GM23338 (cell line): ENCODE results near the gene GCN1. TPM values are rescaled to one million over a fixed set of nuclear protein-coding genes. Genes with fewer than 3 reads are reported as not detected.

ENCODE experiments used
- ATAC-seq: fragments of 200-7000 bp; cut with Tn5 transposase; 3 replicates; pipeline ENCODE4 v1.9.1; 2020
- DNase-seq: peaks from one replicate; pipeline ENCODE4 v3.0.0-alpha.2; 2015; ENCODE audit warnings: low spot score
- H2AFZ ChIP-seq: fragments of 200-600 bp; sonication (generic); 2 replicates; pipeline ENCODE4 v1.8.0; 2016; ENCODE audit warnings: antibody characterized with exemption, mild to moderate bottlenecking, moderate library complexity
- H3F3A ChIP-seq: fragments of 200-600 bp; sonication (generic); replicated peaks from 2 replicates; pipeline ENCODE4 v1.8.0; 2017; ENCODE audit warnings: antibody characterized with exemption, mixed run types, low read depth
- H3K27ac ChIP-seq: fragments of 200-600 bp; sonication (generic); 2 replicates; pipeline ENCODE4 v1.6.1; 2016; ENCODE audit warnings: low read depth
- H3K27me3 ChIP-seq: fragments of 200-600 bp; sonication (generic); 2 replicates; pipeline ENCODE4 v1.8.0; 2016; ENCODE audit warnings: mild to moderate bottlenecking, mixed run types, moderate library complexity; ENCODE audit not compliant: insufficient read depth
- H3K36me3 ChIP-seq: fragments of 200-600 bp; sonication (generic); 2 replicates; pipeline ENCODE4 v1.8.0; 2016; ENCODE audit warnings: mild to moderate bottlenecking; ENCODE audit not compliant: insufficient read depth
- H3K4me1 ChIP-seq: fragments of 200-600 bp; sonication (generic); 2 replicates; pipeline ENCODE4 v1.8.0; 2016; ENCODE audit warnings: mild to moderate bottlenecking, moderate library complexity; ENCODE audit not compliant: insufficient read depth
- H3K4me2 ChIP-seq: fragments of 200-600 bp; sonication (generic); 2 replicates; pipeline ENCODE4 v1.7.1; 2017; ENCODE audit warnings: mixed run types
- H3K4me3 ChIP-seq: fragments of 200-600 bp; sonication (generic); 2 replicates; pipeline ENCODE4 v1.6.1; 2016; ENCODE audit warnings: mixed run types
- H3K79me2 ChIP-seq: fragments of 200-600 bp; sonication (generic); replicated peaks from 2 replicates; pipeline ENCODE4 v1.8.0; 2017; ENCODE audit warnings: mild to moderate bottlenecking; ENCODE audit not compliant: insufficient read depth
- H3K9me2 ChIP-seq: fragments of 200-600 bp; sonication (generic); 2 replicates; pipeline ENCODE4 v1.8.0; 2017; ENCODE audit not compliant: insufficient read depth
- H4K20me1 ChIP-seq: fragments of 200-600 bp; sonication (generic); replicated peaks from 2 replicates; pipeline ENCODE4 v1.8.0; 2017; ENCODE audit warnings: mild to moderate bottlenecking; ENCODE audit not compliant: insufficient read depth
- H3K27ac Mint-ChIP-seq: 2 replicates; pipeline ENCODE4 v1.8.0; 2020; ENCODE audit warnings: inconsistent platforms, mild to moderate bottlenecking, moderate library complexity, mixed read lengths
- H3K27me3 Mint-ChIP-seq: 3 replicates; pipeline ENCODE4 v1.8.0; 2022; ENCODE audit warnings: low read depth, mild to moderate bottlenecking, moderate library complexity, mixed read lengths, inconsistent platforms; ENCODE audit not compliant: insufficient read depth, poor library complexity
- H3K36me3 Mint-ChIP-seq: 3 replicates; pipeline ENCODE4 v1.8.0; 2021; ENCODE audit warnings: low read depth, mild to moderate bottlenecking, inconsistent platforms, moderate library complexity, mixed read lengths
- H3K4me1 Mint-ChIP-seq: 3 replicates; pipeline ENCODE4 v1.8.0; 2020; ENCODE audit warnings: mild to moderate bottlenecking, inconsistent platforms, mixed read lengths
- H3K4me3 Mint-ChIP-seq: 3 replicates; pipeline ENCODE4 v1.8.0; 2021; ENCODE audit warnings: moderate library complexity, mild to moderate bottlenecking, inconsistent platforms, mixed read lengths
- H3K9me3 Mint-ChIP-seq: 3 replicates; pipeline ENCODE4 v1.8.0; 2020; ENCODE audit warnings: moderate library complexity, mild to moderate bottlenecking, inconsistent platforms, mixed read lengths
- CTCF ChIP-seq, 2 experiments: fragments of 200-600 bp in 1 of 2; sonication (generic) in 1 of 2; conservative IDR thresholded peaks; 2 replicates each; pipeline versions ENCODE4 v1.5.1 to v1.6.1; 2016 to 2017; ENCODE audit warnings: antibody characterized with exemption in 2 of 2, low read depth in 2 of 2, mild to moderate bottlenecking in 2 of 2, moderate library complexity in 1 of 2
- ETS1 ChIP-seq: IDR thresholded peaks from 2 replicates; pipeline ENCODE4 v1.6.1; 2016; ENCODE audit warnings: antibody characterized with exemption
- EZH2 ChIP-seq: fragments of 200-600 bp; sonication (generic); IDR thresholded peaks from one replicate; pipeline ENCODE4 v1.8.0; 2017; ENCODE audit warnings: antibody characterized with exemption, mild to moderate bottlenecking, low read depth; ENCODE audit not compliant: unreplicated experiment
- EZH2phosphoT487 ChIP-seq: fragments of 200-600 bp; sonication (generic); IDR thresholded peaks from one replicate; pipeline ENCODE4 v1.8.1; 2018; ENCODE audit warnings: antibody characterized with exemption; ENCODE audit not compliant: unreplicated experiment
- NANOG ChIP-seq: IDR thresholded peaks from 2 replicates; pipeline ENCODE4 v1.6.1; 2016; ENCODE audit warnings: antibody characterized with exemption, borderline replicate concordance
- REST ChIP-seq: IDR thresholded peaks from one replicate; pipeline ENCODE4 v1.6.1; 2018; ENCODE audit warnings: antibody characterized with exemption; ENCODE audit not compliant: unreplicated experiment
- STAT1 ChIP-seq: IDR thresholded peaks from one replicate; pipeline ENCODE4 v1.6.1; 2016; ENCODE audit warnings: antibody characterized with exemption; ENCODE audit not compliant: unreplicated experiment
- ZNF114 ChIP-seq: fragments of 250-450 bp; sonication (Bioruptor Pico); IDR thresholded peaks from 2 replicates; pipeline ENCODE4 v1.5.0; 2020; ENCODE audit warnings: mild to moderate bottlenecking, moderate library complexity
- polyA plus RNA-seq: library from polyadenylated mRNA; unstranded; fragments of >200 nt; fragmentation: Nextera tagmentation; extraction: Ambion mirVana; gene quantifications from 2 replicates; pipeline ENCODE4 v1.2.1, GENCODE V29; 2016
- total RNA-seq: library from RNA; depleted of rRNA; stranded (reverse); fragments of >200 nt; shearing (Covaris generic); gene quantifications from 2 replicates; pipeline ENCODE4 v1.2.3, GENCODE V29; 2014

Gene GCN1
- total and polyA plus RNA-seq, 2 experiments from 2014 or later, result 18.0 to 177 TPM

DNA sequence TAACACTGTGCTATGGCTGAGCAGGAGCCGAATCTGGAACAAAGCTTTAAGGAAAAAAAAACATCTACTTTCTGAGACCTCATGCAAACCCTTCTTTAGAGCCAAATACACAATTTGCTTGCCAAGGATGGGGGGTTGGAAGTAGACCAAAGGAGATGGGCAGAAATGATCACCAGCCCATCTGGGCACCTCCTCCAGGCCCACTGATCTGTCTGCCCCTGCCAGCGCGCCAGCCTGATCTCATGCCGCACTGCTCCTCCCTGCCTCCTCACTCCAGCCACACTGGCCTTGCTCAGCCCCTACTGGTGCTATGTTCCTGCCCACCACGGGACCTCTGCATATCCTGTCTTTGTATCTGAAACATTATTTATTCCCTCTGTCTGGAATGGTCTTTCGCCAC is 53.2 kb downstream of the GCN1 start (continued):
- TF ChIP-seq CTCF (conservative IDR thresholded peaks at IDR 0.05; ENCODE audit: low read depth in 2 of 2) (no peak), ETS1 (no peak), EZH2phosphoT487 (no peak)

DNA sequence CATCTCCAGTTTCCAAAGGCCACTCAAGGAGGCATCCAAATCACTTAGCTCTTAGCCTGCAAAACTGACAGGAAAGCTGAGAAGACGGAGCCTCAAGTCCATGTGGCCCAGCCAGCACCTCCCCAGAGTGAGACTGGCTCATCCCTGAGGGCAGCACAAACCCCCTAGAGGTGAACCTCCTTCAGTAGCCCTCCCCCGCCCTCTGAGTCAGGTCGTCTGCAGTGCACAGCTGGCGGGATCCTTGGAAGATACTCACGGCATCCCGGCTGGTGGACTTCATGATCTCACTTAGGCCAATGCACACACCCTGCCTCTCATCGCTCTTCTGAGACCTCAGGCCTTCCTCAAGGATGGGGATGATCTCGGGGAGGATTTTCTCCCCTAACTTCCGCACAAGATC is 53.9 kb downstream of the GCN1 start:
- Mint-ChIP-seq H3K36me3 (peaks cover 99% of the 10 kb centered on the region), H3K27ac (0 out of 2 replicates have a peak overlapping the region, but pooled peaks have one; percentile 13), H3K27me3 (peaks cover 8% of the 10 kb centered on the region), H3K9me3 (no peaks in the 10 kb centered on the region), H3K4me3 (no peak overlapping the region), H3K4me1 (no peaks in the 10 kb centered on the region)
- Histone ChIP-seq H3K36me3 (peaks cover 72% of the 10 kb centered on the region), H3K27me3 (no peaks in the 10 kb centered on the region), H3K9me2 (no peaks in the 10 kb centered on the region), H4K20me1 (peaks cover 5% of the 10 kb centered on the region), H3K4me3 (no peak overlapping the region), H3K4me1 (no peaks in the 10 kb centered on the region), H3K27ac (no peak overlapping the region), H3K4me2 (no peak overlapping the region), H3K79me2 (no peaks in the 10 kb centered on the region), H3F3A (peaks cover 5% of the 10 kb centered on the region; the same call in 1 of the 2 replicates), H2AFZ (no peak overlapping the region)
- TF ChIP-seq REST, result no peak
- ATAC-seq (peak; percentile 48; the same call in 2 of the 3 replicates), DNase-seq (no peak)

DNA sequence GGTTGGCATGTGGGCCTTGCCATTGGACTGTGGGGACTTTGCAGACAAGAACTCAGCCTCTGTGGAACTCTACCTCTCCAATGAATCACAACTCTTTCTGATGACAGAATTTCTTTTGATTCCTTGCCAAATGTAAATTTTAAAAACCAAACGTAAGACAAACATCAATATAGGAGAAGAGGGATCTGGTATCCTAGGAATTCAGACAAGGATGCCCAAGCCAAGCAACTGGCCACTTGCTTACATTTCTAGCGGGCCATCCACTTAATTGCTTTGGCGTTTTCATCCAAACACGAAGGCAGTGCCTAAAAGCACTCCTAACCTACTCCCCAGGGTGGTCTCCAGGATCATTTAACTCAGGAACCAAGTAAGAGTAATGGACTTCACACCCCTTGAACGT is 54.6 kb downstream of the GCN1 start:
- H3K4me1 Mint-ChIP-seq, result no peaks in the 10 kb centered on the region
- no peak overlapping the region for H3K4me3 Mint-ChIP-seq
- H3K27me3 Mint-ChIP-seq, result peaks cover 8% of the 10 kb centered on the region
- no peaks in the 10 kb centered on the region for H3K79me2 ChIP-seq
- no peak overlapping the region for H3K27ac ChIP-seq
- DNase-seq, result no peak
- no peaks in the 10 kb centered on the region for H3K27me3 ChIP-seq
- H3K4me1 ChIP-seq, result no peaks in the 10 kb centered on the region
- peaks cover 99% of the 10 kb centered on the region for H3K36me3 Mint-ChIP-seq
- H2AFZ ChIP-seq, result no peak overlapping the region
- peaks cover 5% of the 10 kb centered on the region for H4K20me1 ChIP-seq
- H3K4me2 ChIP-seq, result no peak overlapping the region
- no peaks in the 10 kb centered on the region for H3K9me2 ChIP-seq
- ATAC-seq, result no peak
- H3F3A ChIP-seq, result peaks cover 5% of the 10 kb centered on the region; the same call in 1 of the 2 replicates
- H3K4me3 ChIP-seq, result no peak overlapping the region
- peaks cover 77% of the 10 kb centered on the region for H3K36me3 ChIP-seq
- no peaks in the 10 kb centered on the region for H3K9me3 Mint-ChIP-seq
- H3K27ac Mint-ChIP-seq, result no peak overlapping the region
- TF ChIP-seq CTCF (conservative IDR thresholded peaks at IDR 0.05; ENCODE audit: low read depth in 2 of 2) (no peak), REST (no peak), STAT1 (no peak), EZH2 (no peak), NANOG (no peak), ZNF114 (no peak)
